HFFc6 (cell line): ENCODE measurements around the gene FLAD1. TPM values are rescaled to one million over a fixed set of nuclear protein-coding genes. Genes with fewer than 3 reads are reported as not detected.

Experiments
- DNase-seq: peaks from one replicate; pipeline ENCODE4 v3.0.0-alpha.2; 2018
- H3K27ac Mint-ChIP-seq: 2 replicates; pipeline ENCODE4 v1.8.0; 2020; ENCODE audit warnings: mild to moderate bottlenecking, mixed read lengths
- H3K27me3 Mint-ChIP-seq: 2 replicates; pipeline ENCODE4 v1.8.0; 2021; ENCODE audit warnings: mild to moderate bottlenecking, moderate library complexity, mixed read lengths; ENCODE audit not compliant: insufficient read depth
- H3K36me3 Mint-ChIP-seq: 2 replicates; pipeline ENCODE4 v1.8.0; 2021; ENCODE audit warnings: low read depth, mixed read lengths
- H3K4me1 Mint-ChIP-seq: 2 replicates; pipeline ENCODE4 v1.8.0; 2020; ENCODE audit warnings: low read depth, mixed read lengths
- H3K4me3 Mint-ChIP-seq: 2 replicates; pipeline ENCODE4 v1.8.0; 2020; ENCODE audit warnings: mild to moderate bottlenecking, moderate library complexity, mixed read lengths
- H3K9me3 Mint-ChIP-seq: 2 replicates; pipeline ENCODE4 v1.8.0; 2020; ENCODE audit warnings: mild to moderate bottlenecking, mixed read lengths
- CTCF ChIP-seq: fragments of 200-600 bp; sonication (generic); IDR thresholded peaks from 2 replicates; pipeline ENCODE4 v1.5.0; 2021; ENCODE audit warnings: antibody characterized with exemption, mild to moderate bottlenecking
- total RNA-seq, 6 experiments: library from RNA; stranded (reverse); fragmentation: NEBNext Ultra II Directional; extraction: Animal tissue kit (Norgen Biotek cat#: 25700); gene quantifications; 2 replicates in 1 of 6; 3 replicates in 5 of 6; pipeline ENCODE4 v1.2.3, GENCODE V29; 2021

FLAD1 gene
- total RNA-seq, 6 experiments from 2014 or later, result 25.1 to 35.3 (median 29.6) TPM

GRCh38 chr1:154958036-154958435 lies 25.1 kb upstream of the FLAD1 start:
- Mint-ChIP-seq H3K4me1 (peaks cover 52% of the 10 kb centered on the region), H3K9me3 (no peaks in the 10 kb centered on the region), H3K4me3 (no peak overlapping the region), H3K27me3 (peaks cover 13% of the 10 kb centered on the region), H3K36me3 (peaks cover 7% of the 10 kb centered on the region; the same call in 1 of the 2 replicates), H3K27ac (peak overlapping the region; percentile 97; the same call in 1 of the 2 replicates)
- no peak for DNase-seq
- TF ChIP-seq CTCF, result no peak

GRCh38 chr1:154958681-154959425 lies 24.3 kb upstream of the FLAD1 start:
- H3K36me3 Mint-ChIP-seq, result peaks cover 14% of the 10 kb centered on the region
- peaks cover 60% of the 10 kb centered on the region for H3K4me1 Mint-ChIP-seq
- peaks cover 13% of the 10 kb centered on the region for H3K27me3 Mint-ChIP-seq
- no peak for DNase-seq
- H3K4me3 Mint-ChIP-seq, result no peak overlapping the region
- no peaks in the 10 kb centered on the region for H3K9me3 Mint-ChIP-seq
- no peak for TF ChIP-seq CTCF
- peak overlapping the region; percentile 48 for H3K27ac Mint-ChIP-seq

- no peak for TF ChIP-seq CTCF
- Mint-ChIP-seq H3K36me3 (peaks cover 15% of the 10 kb centered on the region), H3K27me3 (peaks cover 13% of the 10 kb centered on the region), H3K4me3 (no peak overlapping the region; the same call in 1 of the 2 replicates), H3K27ac (no peak overlapping the region), H3K9me3 (no peaks in the 10 kb centered on the region), H3K4me1 (peaks cover 64% of the 10 kb centered on the region)
- no peak for DNase-seq
Measured at GRCh38 chr1:154959426-154959780, 23.7 kb upstream of the FLAD1 start.

DNA sequence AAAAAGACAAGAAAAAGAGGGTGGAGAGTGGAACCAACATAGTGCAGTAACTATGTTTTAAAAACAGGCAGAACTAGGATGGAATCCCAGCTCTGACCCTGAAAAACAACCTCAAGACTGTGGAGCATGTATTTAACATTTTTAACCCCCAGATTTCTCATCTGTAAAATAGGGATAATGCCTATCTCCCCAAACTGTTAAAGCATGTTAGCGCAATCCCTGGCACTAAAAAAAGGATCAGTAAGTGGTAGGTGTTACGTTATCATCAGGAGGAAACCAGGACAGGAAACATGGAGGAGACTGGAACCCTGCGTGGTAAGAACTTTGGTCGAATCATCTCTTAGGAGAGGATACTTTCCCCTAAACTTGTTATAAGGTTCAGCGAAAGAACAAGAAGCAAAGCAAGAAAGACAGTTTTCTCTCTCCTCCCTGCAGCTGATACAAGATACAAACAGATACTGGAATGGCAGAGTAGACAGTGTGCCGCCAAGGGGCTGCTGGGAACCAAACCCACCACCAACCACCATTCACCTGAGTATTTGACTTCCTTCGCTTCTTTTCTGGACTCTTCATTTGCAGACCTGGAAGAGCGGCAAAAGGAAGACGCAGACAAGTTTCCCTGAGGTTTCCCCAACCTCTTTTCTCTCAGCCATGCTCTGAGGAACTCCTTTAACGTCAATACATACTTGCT lies 22.6 kb upstream of the FLAD1 start:
- no peak for DNase-seq

More for the DNA sequence above, 22.6 kb upstream of the FLAD1 start:
- H3K4me3 Mint-ChIP-seq, result peak overlapping the region; percentile 94
- H3K4me1 Mint-ChIP-seq, result peaks cover 65% of the 10 kb centered on the region
- H3K27ac Mint-ChIP-seq, result peak overlapping the region; percentile 81
- TF ChIP-seq CTCF, result no peak
- H3K27me3 Mint-ChIP-seq, result peaks cover 9% of the 10 kb centered on the region; the same call in 1 of the 2 replicates
- peaks cover 22% of the 10 kb centered on the region for H3K36me3 Mint-ChIP-seq
- no peaks in the 10 kb centered on the region for H3K9me3 Mint-ChIP-seq
